DND-41 (cell line): Measurements from ENCODE around the gene TLCD4.

Source experiments
- EZH2 ChIP-seq: IDR thresholded peaks from 3 replicates; pipeline ENCODE4 v1.6.1; 2012; ENCODE audit warnings: borderline replicate concordance, low read depth, mild to moderate bottlenecking, moderate library complexity, low read length, inconsistent platforms; ENCODE audit not compliant: severe bottlenecking
- TF ChIP-seq, protein P1 (sequence below): IDR thresholded peaks from 2 replicates; pipeline ENCODE4 v1.5.1; 2012; ENCODE audit warnings: borderline replicate concordance, low read length, moderate library complexity, mild to moderate bottlenecking; ENCODE audit not compliant: poor library complexity, severe bottlenecking; ENCODE audit errors: extremely low read depth

DNA sequence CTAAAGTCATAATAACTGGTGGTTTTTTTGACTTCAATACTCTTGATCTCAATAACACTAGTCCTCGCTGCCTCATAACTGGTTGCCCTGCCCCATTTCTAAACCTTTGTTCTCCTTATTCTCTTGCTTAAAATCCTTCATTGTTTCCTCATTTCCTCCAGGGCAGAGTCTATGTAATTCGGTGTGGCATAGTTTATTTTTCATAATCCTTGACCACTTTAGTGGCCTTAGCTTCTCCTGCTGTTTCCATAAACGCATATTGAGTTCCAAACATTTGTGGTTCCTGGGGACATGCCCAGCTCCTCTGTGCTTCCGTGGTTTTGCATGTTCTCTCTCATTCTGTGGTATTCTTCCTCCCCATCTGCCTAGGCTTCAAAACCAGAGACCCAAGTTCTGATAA, 19.0 kb upstream of the TLCD4 start:
- TF ChIP-seq, protein P1, sequence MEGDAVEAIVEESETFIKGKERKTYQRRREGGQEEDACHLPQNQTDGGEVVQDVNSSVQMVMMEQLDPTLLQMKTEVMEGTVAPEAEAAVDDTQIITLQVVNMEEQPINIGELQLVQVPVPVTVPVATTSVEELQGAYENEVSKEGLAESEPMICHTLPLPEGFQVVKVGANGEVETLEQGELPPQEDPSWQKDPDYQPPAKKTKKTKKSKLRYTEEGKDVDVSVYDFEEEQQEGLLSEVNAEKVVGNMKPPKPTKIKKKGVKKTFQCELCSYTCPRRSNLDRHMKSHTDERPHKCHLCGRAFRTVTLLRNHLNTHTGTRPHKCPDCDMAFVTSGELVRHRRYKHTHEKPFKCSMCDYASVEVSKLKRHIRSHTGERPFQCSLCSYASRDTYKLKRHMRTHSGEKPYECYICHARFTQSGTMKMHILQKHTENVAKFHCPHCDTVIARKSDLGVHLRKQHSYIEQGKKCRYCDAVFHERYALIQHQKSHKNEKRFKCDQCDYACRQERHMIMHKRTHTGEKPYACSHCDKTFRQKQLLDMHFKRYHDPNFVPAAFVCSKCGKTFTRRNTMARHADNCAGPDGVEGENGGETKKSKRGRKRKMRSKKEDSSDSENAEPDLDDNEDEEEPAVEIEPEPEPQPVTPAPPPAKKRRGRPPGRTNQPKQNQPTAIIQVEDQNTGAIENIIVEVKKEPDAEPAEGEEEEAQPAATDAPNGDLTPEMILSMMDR: no peak
- TF ChIP-seq EZH2: no peak
